ENCODE measurements around the gene SPAM1.
"Not testable (repeated sequence)": the region's sequence is repeated elsewhere in the genome, so short reads cannot be mapped to it uniquely, and the experiment has no call there.

Gene SPAM1, protein sequence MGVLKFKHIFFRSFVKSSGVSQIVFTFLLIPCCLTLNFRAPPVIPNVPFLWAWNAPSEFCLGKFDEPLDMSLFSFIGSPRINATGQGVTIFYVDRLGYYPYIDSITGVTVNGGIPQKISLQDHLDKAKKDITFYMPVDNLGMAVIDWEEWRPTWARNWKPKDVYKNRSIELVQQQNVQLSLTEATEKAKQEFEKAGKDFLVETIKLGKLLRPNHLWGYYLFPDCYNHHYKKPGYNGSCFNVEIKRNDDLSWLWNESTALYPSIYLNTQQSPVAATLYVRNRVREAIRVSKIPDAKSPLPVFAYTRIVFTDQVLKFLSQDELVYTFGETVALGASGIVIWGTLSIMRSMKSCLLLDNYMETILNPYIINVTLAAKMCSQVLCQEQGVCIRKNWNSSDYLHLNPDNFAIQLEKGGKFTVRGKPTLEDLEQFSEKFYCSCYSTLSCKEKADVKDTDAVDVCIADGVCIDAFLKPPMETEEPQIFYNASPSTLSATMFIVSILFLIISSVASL

DNA sequence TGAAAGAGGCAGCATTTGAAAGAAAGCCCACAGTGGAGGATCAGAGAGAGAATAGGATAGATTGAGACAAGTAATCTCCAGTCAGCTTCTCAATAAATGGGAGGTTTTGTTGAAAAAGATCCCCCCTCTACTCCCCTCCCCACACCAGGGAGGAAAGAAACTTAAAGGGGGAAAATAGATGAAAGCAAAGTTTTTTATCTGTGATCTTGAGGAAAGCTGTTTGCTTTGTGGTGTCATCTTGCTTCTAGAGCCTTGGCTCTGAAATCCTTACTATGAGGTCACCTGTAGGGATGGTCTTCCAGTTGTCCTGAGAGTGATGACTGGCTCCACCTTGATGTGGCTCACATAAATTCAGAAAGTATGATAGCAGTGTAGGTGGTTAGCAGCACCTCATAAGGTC is at the start of gene SPAM1:
Gene SPAM1 (plus strand): TSS at position 301 of the 400 bp plus-strand sequence. CDS start 28,330 bp downstream, outside the sequence.
- no peak for DNase-seq

- no peak for DNase-seq
These were observed 48.3 kb upstream of the SPAM1 start for GRCh38 chr7:123876557-123877256.

DNA sequence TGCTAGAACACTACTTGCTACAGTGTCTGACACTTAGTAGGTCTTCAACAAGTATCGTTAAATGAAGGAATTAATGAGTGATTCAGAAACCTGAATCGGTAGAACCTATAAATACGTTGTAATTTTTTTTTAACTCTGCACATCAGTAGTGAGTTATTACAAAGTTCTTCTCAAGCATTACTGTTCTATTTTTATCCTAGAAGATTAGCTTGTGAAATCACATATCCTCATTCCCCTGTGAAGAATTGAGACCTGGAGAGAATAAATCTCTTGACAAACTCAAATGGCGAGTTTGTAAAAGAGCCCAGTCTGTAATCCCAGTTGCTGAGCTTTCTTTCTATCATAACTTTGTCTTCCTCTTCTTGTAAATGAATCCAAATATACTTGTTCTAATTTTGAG is 45.4 kb upstream of the SPAM1 start:
- DNase-seq = no peak

DNA sequence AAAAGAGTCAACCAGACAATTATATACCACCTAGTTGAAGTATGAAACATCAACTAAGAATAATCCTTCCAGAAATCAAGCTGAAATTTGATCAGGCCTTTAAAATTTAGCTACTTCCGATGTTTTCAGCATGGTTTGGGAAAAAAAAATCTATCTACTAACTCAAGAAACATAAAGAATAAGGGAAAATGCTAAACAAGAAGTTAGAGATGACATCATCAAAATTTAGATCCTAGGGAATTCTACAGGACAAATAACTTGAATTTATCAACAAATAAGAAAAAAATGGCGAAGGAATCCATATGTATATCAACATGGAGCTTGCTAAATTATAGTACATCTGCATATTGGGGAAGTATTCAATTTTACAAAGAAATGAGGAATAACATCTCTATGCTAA is 43.7 kb upstream of the SPAM1 start:
- no peak for DNase-seq

GRCh38 chr7:123883154-123883553 is 41.9 kb upstream of the SPAM1 start:
- DNase-seq = no peak

GRCh38 chr7:123888192-123888591 is 36.8 kb upstream of the SPAM1 start:
- DNase-seq = no peak

- DNase-seq = not testable (repeated sequence)
These were observed 30.3 kb upstream of the SPAM1 start for GRCh38 chr7:123894753-123895152.

GRCh38 chr7:123901101-123901500 is 23.9 kb upstream of the SPAM1 start:
- DNase-seq = no peak

- DNase-seq = no peak
These were observed 19.3 kb upstream of the SPAM1 start for GRCh38 chr7:123905714-123906113.

DNA sequence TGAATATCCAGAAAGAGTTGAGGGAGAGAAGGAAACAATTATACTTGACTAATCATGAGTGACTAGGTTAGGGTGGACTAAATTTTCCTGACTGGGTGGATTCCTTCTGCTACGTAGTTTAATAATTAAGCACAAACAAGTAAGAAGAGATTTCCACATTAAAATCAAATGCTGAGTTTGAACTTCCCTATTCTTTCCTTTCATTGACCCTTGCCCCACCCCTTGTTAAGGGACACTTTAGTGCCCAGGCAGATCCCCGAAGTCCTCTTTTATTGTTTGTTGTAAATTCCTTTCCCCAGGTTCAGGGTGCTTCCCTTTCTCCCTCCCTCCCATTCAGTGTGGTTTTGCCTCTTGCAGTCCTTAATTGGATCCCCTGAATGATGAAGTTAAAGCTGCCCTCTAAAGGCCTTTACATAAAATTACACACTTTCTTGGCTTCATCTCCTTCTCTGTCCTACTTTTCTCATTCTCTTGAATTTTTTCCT is 8.8 kb upstream of the SPAM1 start:
- peak; percentile 1 for DNase-seq

DNA sequence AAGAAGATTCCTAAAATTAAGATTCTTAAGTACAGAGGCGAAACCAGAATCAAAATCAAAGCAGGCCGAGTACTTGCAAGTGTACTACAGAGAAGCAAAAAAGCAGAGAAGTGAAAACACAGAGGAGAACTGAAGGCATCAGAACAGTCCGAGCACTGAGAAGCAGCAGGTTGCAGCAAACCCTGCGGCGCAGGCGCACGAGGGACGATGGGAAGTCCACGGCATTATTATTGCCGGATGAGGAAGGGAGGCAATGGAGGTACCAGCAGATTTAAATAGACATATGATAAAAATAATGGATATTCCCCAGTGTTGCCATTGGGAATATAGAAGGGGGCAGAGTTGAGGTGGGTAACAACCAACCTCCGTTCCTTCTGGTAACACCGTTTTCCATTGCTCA is 7.2 kb upstream of the SPAM1 start:
- DNase-seq = no peak

DNA sequence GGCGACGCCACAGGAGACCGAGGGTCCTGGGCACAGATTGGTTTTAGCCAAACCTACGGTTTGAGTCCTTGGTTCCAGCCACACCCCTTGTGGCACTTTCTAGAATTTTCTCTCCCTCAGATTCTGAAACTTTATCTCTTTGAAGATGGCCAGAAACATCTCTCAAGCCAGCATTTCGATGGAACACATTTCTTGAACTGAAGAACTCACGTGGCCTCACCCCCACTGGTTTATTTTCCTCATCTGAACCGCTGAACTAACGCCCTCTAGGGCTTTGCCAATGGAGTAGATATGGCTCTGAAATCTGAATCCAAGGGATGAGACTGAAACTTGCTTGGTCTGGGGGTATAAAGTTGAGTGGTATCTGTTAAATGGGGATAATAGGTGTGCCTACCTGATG is 6.7 kb upstream of the SPAM1 start:
- no peak for DNase-seq

DNA sequence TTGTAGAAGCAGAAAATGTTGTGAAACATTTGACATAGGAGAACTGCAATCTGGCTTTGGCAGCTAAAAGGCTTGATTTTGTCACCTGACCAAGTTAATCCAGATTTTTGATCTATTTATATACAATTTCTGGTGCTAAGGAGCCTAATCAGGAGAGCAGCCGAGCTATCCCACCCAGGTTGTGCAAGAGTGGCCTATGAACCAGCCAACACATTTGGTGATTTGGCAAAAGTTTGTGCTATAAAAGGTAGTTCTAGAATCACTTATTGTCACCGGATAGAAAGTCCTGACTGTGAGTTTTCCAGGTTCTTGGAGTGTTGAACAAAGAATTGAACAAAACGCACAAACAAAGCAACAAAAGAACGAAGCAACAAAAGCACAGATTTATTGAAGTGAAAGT is 1.4 kb upstream of the SPAM1 start:
- no peak for DNase-seq

GRCh38 chr7:123929107-123929506 is 4.1 kb downstream of the SPAM1 start:
- DNase-seq = no peak

DNA sequence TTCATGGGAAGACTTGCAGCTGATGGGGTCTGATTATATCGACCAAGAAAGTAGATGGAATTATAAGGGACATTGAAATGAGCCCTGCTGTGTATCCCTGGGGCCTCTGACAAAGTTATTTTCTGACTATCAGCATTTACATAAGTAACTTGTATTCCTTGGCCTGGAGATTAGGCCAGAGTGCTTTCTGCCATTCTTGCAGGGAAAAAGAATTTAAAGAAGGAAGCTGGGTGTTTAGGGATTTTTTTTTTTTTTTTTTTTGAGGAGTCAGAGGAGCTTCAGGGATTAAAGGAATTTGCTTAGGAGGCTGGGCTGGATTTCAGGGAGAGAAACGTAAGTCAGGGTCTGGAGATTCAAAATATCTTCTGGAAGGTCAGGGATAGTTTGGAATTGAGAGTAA is 4.6 kb downstream of the SPAM1 start:
- DNase-seq = no peak

DNA sequence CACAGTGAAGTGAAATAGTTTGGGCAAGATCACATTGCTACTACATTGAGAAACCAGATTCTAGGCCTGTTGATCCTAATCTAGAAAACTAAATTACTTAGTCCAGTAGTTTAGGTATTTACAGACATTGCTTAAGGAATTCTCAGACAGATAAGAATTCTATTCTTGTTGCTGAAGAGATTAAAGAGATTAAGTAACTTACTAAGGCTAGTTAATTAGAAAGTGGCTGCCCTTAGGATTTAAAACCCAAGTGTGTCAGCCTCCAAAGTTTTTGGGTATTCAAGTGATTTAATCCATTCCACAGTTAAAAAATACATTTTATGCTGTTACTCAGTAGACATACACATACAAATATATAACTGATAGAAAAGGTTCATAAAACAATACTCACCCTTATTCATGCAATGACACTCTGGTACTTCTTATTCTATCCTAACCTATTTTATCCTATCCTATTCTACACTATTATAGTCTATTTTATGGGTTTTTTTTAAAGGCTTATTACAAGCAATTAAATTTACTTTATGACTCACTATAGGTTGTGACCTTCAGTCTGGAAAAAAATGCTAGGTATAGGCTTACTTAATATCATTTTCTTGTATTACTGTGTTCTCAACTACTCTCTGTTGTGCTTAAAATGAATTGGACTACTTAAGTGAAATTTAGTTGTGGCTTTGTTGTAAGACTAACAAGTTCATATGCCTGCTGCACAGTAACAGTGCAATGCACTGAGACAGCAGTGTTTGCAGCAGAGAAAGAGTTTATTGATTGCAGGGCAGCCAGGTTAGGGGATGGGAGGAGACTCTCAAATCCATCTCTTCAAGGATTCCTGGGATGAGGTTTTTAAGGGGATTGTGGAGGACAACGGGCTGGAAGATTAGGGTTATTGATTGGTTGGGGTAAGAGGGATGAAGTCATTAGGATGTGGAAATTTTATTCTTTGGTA is 10.7 kb downstream of the SPAM1 start:
- DNase-seq = no peak

GRCh38 chr7:123936388-123936787 is 11.3 kb downstream of the SPAM1 start:
- no peak for DNase-seq

GRCh38 chr7:123939784-123940183 is 14.7 kb downstream of the SPAM1 start:
- no peak for DNase-seq

GRCh38 chr7:123941391-123942180 is 16.5 kb downstream of the SPAM1 start:
- no peak for DNase-seq

DNA sequence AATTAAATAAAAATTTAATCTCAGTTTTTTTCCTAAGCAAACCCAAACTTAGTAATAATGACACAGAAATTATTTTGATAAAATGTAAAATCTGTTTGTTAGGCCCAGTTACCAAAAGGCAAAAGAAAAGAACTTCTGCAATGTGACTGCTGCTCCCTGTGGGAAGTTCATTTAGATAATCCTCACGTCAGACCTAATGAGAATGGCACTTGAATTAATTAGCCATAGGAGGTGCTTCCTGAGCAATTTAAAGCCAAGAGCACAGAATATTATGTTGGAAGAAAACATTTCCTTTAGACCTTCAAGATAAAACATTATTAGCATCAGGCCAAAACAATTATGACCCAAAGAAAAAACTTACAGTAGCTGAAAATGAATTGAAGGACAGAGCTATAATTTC is 19.4 kb downstream of the SPAM1 start:
- DNase-seq = no peak

- no peak for DNase-seq
These were observed 20.9 kb downstream of the SPAM1 start for GRCh38 chr7:123945938-123946337.

- no peak for DNase-seq
These were observed 23.1 kb downstream of the SPAM1 start for GRCh38 chr7:123948136-123948535.
